Tibial artery (tissue), 4 donors: ENCODE measurements around the gene SAMD14.

Experiments used
- DNase-seq, 2 donors: peaks; one replicate each; pipeline ENCODE4 v3.0.0-alpha.2; 2019
- H3K27ac ChIP-seq, 2 donors: fragments of 200-600 bp; sonication (generic) in 1 of 2; 1 replicate in 1 of 2; 2 replicates in 1 of 2; pipeline ENCODE4 v1.5.1; 2018 to 2019; ENCODE audit warnings: mild to moderate bottlenecking in 1 of 2
- H3K27me3 ChIP-seq, 2 donors: fragments of 200-600 bp; sonication (generic) in 1 of 2; one replicate each; pipeline versions ENCODE4 v1.5.1 to v1.6.0; 2016 to 2019
- H3K36me3 ChIP-seq, 3 donors: fragments of 200-600 bp; sonication (generic) in 2 of 3; one replicate each; pipeline ENCODE4 v1.5.1; 2016 to 2019; ENCODE audit warnings: mild to moderate bottlenecking in 2 of 3
- H3K4me1 ChIP-seq, 4 donors: fragments of 200-600 bp; sonication (generic) in 2 of 4; 1 replicate in 3 of 4; 2 replicates in 1 of 4; pipeline ENCODE4 v1.5.1; 2016 to 2019
- H3K4me3 ChIP-seq, 2 donors: fragments of 200-600 bp; sonication (generic) in 1 of 2; 1 replicate in 1 of 2; 2 replicates in 1 of 2; pipeline ENCODE4 v1.5.1; 2018 to 2019; ENCODE audit warnings: mild to moderate bottlenecking in 2 of 2
- H3K9me3 ChIP-seq, 3 donors: fragments of 200-600 bp; sonication (generic) in 1 of 3; one replicate each; pipeline ENCODE4 v1.5.1; 2016 to 2019
- CTCF ChIP-seq, 2 experiments: fragments of 200-600 bp in 1 of 2; fragments of 450-650 bp in 1 of 2; IDR thresholded peaks; one replicate each; pipeline ENCODE4 v1.5.1; 2017 to 2019; ENCODE audit warnings: antibody characterized with exemption in 2 of 2, mild to moderate bottlenecking in 1 of 2, moderate library complexity in 1 of 2
- intact Hi-C: fragments of 100-400 bp; cut with DNase I; formaldehyde crosslinking; loops from one replicate; pipeline ENCODE4 v1.15.0; 2023; ENCODE audit warnings: low total_unique reads

SAMD14 gene

DNA sequence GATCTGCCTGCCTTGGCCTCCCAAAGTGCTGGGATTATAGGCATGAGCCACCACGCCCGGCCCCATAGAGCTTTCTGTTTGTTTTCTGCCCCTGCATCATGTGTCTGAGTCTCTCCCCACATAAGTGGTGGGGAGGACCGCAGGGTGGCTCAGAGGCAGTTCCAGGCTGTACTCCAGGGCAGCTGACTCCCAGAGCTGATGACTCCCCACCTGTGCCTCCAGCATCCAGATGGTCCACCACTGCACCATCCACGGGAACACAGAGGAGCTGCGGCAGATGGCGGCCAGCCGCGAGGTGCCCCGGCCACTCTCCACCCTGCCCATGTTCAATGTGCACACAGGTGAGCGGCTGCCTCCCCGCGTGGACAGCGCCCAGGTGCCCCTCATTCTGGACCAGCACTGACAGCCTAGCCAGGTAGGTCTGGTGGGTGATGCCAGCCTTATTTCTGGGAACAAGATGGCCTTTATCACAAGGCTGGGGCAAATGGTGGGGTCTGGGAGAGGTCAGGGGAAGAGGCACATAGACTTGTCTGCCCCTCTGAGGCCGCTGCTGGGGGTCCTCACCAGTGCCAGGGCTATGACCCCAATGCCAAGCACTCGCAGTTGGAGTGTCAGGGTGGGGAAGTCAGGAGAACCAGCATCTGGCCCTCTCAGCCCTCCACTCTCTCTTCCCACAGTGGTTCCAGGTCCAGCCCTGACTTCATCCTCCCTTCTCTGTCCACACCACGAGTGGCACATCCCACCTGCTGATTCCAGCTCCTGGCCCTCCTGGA is 45.3 kb upstream of the SAMD14 start:
- intact Hi-C loops, result no loop called here
- no peak for DNase-seq

DNA sequence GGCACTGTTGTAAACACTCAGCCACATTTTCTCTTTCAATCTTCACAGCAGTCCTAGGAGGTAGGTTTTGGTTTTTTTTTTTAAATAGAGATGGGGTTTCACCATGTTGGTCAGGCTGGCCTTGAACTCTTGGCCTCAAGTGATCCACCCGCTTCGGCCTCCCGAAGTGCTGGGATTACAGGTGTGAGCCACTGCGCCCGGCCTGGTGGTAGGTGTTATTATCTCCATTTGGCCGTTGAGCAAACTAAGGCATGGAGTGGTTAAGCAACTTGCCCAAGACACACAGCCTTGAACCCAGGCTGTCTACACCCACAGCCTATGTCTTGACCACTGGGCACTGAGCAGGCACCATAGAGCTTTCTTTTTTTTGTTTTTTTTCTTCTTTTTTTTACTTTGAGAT is 44.5 kb upstream of the SAMD14 start:
- TF ChIP-seq CTCF (IDR thresholded peaks at IDR 0.05), result no peak
- intact Hi-C loops, result no loop called here

More for the DNA sequence above, 45.3 kb upstream of the SAMD14 start:
- Histone ChIP-seq H3K27me3 (no peaks in the 10 kb centered on the region), H3K9me3 (no peaks in the 10 kb centered on the region), H3K4me3 (no peak overlapping the region), H3K36me3 (peaks cover 0 to 12% (median 7%) of the 10 kb centered on the region in 3 donors), H3K27ac (peak overlapping the region; percentile 98 to 99), H3K4me1 (peaks cover 0 to 59% (median 55%) of the 10 kb centered on the region in 4 donors)
- no peak for TF ChIP-seq CTCF (IDR thresholded peaks at IDR 0.05)

GRCh38 chr17:50173335-50173941 is 43.5 kb upstream of the SAMD14 start:
- DNase-seq, result peak; percentile 65 to 87
- peaks cover 0 to 66% (median 60%) of the 10 kb centered on the region in 4 donors for H3K4me1 ChIP-seq
- no peaks in the 10 kb centered on the region for H3K9me3 ChIP-seq
- H3K36me3 ChIP-seq, result peaks cover 5 to 17% (median 7%) of the 10 kb centered on the region in 3 donors
- intact Hi-C loops, result no loop called here
- H3K27ac ChIP-seq, result peak overlapping the region; percentile 98 to 99
- no peak for TF ChIP-seq CTCF (IDR thresholded peaks at IDR 0.05)
- no peak overlapping the region for H3K4me3 ChIP-seq
- no peaks in the 10 kb centered on the region for H3K27me3 ChIP-seq

More for the DNA sequence above, 44.5 kb upstream of the SAMD14 start:
- Histone ChIP-seq H3K27me3 (no peaks in the 10 kb centered on the region), H3K27ac (peak overlapping the region; percentile 98 to 99), H3K4me3 (no peak overlapping the region), H3K9me3 (no peaks in the 10 kb centered on the region), H3K36me3 (peaks cover 5 to 17% (median 7%) of the 10 kb centered on the region in 3 donors), H3K4me1 (peaks cover 0 to 61% (median 57%) of the 10 kb centered on the region in 4 donors)
- DNase-seq, result no peak

DNA sequence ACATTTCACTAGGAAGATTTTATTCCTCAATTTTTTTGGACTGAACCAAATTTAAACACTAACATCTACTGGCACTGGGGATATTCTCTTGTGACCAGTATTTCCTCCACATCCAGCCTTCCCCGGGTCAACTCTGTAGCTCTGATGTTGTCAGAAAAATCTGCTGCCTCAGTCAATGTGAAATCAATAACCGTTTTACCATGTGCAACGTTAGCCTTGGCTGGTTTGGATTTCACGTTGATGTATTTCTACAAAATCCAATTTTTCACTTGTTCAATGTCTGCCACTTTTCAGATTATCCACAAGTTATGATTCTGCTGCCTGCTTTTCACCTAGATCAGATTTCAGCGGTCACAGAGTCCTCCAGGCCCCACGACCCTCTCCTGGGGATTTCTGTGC is 43.0 kb upstream of the SAMD14 start:
- TF ChIP-seq CTCF (IDR thresholded peaks at IDR 0.05), result no peak
- H3K36me3 ChIP-seq, result peaks cover 5 to 17% (median 7%) of the 10 kb centered on the region in 3 donors
- no peak for DNase-seq
- no peaks in the 10 kb centered on the region for H3K9me3 ChIP-seq
- no peaks in the 10 kb centered on the region for H3K27me3 ChIP-seq
- no peak overlapping the region for H3K4me3 ChIP-seq
- peak overlapping the region; percentile 98 to 99 for H3K27ac ChIP-seq
- intact Hi-C loops, result no loop called here
- H3K4me1 ChIP-seq, result peaks cover 0 to 66% (median 61%) of the 10 kb centered on the region in 4 donors

GRCh38 chr17:50172130-50172529 is 42.2 kb upstream of the SAMD14 start:
- Histone ChIP-seq H3K36me3 (peaks cover 5 to 17% (median 7%) of the 10 kb centered on the region in 3 donors), H3K9me3 (no peaks in the 10 kb centered on the region), H3K4me3 (no peak overlapping the region), H3K4me1 (peaks cover 0 to 66% (median 61%) of the 10 kb centered on the region in 4 donors), H3K27ac (peak overlapping the region; percentile 98 to 99), H3K27me3 (no peaks in the 10 kb centered on the region)
- no peak for DNase-seq
- no peak for TF ChIP-seq CTCF (IDR thresholded peaks at IDR 0.05)
- intact Hi-C loops, result no loop called here
